Kidney (tissue), 14 donors: ENCODE data around the gene SCNN1B. TPM values are rescaled to one million over a fixed set of nuclear protein-coding genes. Genes with fewer than 3 reads are reported as not detected.

Experiments
- DNase-seq, 5 donors: peaks; one replicate each; pipeline ENCODE4 v3.0.0-alpha.2; 2013 to 2020
- FAIRE-seq: peaks from 2 replicates; lab custom pipeline; 2012; peaks lifted over from hg19 to GRCh38; lab: Jason Lieb, UNC
- H3K27ac ChIP-seq, 2 donors: one replicate each; pipeline ENCODE4 v1.7.0; 2013; ENCODE audit warnings: low read depth in 2 of 2, low read length in 2 of 2, inconsistent platforms in 1 of 2
- H3K27me3 ChIP-seq: one replicate; pipeline ENCODE4 v1.7.1; 2013; ENCODE audit warnings: low read length, inconsistent platforms; ENCODE audit not compliant: control insufficient read depth, insufficient read depth
- H3K36me3 ChIP-seq, 3 donors: one replicate each; pipeline versions ENCODE4 v1.7.0 to v1.7.1; 2013; ENCODE audit warnings: low read length in 3 of 3, control low read depth in 1 of 3, inconsistent platforms in 1 of 3; ENCODE audit not compliant: insufficient read depth in 3 of 3, control insufficient read depth in 2 of 3
- H3K4me1 ChIP-seq, 3 donors: one replicate each; pipeline versions ENCODE4 v1.7.0 to v1.7.1; 2013; ENCODE audit warnings: low read length in 3 of 3, inconsistent platforms in 1 of 3, low read depth in 1 of 3; ENCODE audit not compliant: control insufficient read depth in 2 of 3, insufficient read depth in 2 of 3
- H3K4me3 ChIP-seq, 3 donors: one replicate each; pipeline versions ENCODE4 v1.7.0 to v1.8.1; 2013; ENCODE audit warnings: low read length in 3 of 3, control low read depth in 1 of 3, inconsistent platforms in 1 of 3
- H3K9ac ChIP-seq, 3 donors: one replicate each; pipeline versions ENCODE4 v1.7.0 to v1.7.1; 2013; ENCODE audit warnings: low read length in 3 of 3, control low read depth in 1 of 3, inconsistent platforms in 1 of 3
- H3K9me3 ChIP-seq, 3 donors: one replicate each; pipeline versions ENCODE4 v1.7.0 to v1.7.1; 2013; ENCODE audit warnings: low read length in 3 of 3, control low read depth in 1 of 3, inconsistent platforms in 1 of 3; ENCODE audit not compliant: control insufficient read depth in 2 of 3, insufficient read depth in 1 of 3
- intact Hi-C: fragments of 100-400 bp; cut with DNase I; formaldehyde crosslinking; loops from one replicate; pipeline ENCODE4 v1.11.1; 2022
- polyA plus RNA-seq: library from polyadenylated mRNA; stranded (reverse); fragments of 350-450 nt; fragmentation: Illumina TruSeq; extraction: RNeasy Lipid Tissue Mini Kit (QIAGEN cat#74804); gene quantifications from one replicate; pipeline ENCODE4 v1.2.3, GENCODE V29; 2014; ENCODE audit warnings: low read depth, low replicate concordance; ENCODE audit not compliant: insufficient read depth
- total RNA-seq: library from RNA; stranded (reverse); fragmentation: NEBNext Ultra II Directional; extraction: Animal tissue kit (Norgen Biotek cat#: 25700); gene quantifications from one replicate; pipeline ENCODE4 v1.2.1, GENCODE V29; 2021
- TF ChIP-seq, protein P1 (sequence below): IDR thresholded peaks from 3 replicates; pipeline ENCODE4 v1.5.1; 2012; ENCODE audit warnings: mild to moderate bottlenecking, moderate library complexity, borderline replicate concordance; ENCODE audit not compliant: insufficient read depth; ENCODE audit errors: extremely low read depth
- donor health status: control.
- donor health status: control.
- donor health status: control.
- donor health status: control.
- donor health status: control.
- donor health status: DM: yes; HTN: yes; CAD: no.
- donor health status: Normal renal cell carcinoma (clear cell type).

The SCNN1B gene
- total and polyA plus RNA-seq, 2 donors from 2014 or later: 7.8 to 62.9 TPM

DNA sequence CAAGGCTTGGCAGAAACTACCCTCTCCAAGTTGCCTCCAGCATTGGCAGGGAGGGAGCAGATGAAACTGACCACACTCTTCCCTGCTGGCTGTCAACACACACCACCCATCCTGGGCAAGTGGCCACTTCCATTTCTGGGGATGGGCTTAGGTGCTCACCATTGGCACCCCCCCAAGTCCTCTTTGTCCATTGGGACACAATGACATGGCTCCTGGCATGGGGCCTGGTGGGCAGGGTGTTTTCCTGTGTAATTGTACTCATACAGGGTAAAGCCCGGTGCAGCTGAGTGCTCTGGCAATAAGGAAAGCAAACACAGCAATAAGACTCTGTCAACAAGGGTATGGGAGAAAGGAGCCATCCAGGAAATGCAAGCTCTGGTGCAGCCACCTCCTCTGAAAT is 22.6 kb downstream of the SCNN1B start:
- no peak for FAIRE-seq
- no peaks in the 10 kb centered on the region for H3K27me3 ChIP-seq

DNA sequence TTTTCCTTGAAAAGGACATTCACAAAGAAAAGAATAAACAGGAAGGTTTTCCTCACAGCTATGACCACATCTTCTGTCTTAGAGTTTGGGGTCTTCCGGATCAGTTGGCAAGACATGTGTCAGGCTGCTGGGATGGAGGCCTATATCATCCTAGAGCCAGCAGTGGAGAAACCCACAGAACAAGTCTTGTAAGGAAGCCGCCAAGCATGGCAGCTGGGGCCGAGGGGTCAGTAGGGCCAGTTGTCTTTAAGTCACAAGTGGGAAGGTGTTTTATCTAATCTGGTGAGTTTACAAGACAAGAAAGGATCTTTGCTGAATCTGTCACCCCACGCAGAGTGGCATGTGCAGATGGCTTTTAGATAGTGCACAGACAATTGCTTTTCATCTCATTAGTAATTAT is 25.7 kb downstream of the SCNN1B start:
- no peaks in the 10 kb centered on the region for H3K27me3 ChIP-seq
- H3K9ac ChIP-seq: no peak overlapping the region
- DNase-seq (peak in 1 of 5 donors; percentile 12), FAIRE-seq (no peak)
- H3K36me3 ChIP-seq: no peaks in the 10 kb centered on the region
- TF ChIP-seq, protein P1, sequence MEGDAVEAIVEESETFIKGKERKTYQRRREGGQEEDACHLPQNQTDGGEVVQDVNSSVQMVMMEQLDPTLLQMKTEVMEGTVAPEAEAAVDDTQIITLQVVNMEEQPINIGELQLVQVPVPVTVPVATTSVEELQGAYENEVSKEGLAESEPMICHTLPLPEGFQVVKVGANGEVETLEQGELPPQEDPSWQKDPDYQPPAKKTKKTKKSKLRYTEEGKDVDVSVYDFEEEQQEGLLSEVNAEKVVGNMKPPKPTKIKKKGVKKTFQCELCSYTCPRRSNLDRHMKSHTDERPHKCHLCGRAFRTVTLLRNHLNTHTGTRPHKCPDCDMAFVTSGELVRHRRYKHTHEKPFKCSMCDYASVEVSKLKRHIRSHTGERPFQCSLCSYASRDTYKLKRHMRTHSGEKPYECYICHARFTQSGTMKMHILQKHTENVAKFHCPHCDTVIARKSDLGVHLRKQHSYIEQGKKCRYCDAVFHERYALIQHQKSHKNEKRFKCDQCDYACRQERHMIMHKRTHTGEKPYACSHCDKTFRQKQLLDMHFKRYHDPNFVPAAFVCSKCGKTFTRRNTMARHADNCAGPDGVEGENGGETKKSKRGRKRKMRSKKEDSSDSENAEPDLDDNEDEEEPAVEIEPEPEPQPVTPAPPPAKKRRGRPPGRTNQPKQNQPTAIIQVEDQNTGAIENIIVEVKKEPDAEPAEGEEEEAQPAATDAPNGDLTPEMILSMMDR: no peak
- intact Hi-C loops: no loop called here
- no peaks in the 10 kb centered on the region for H3K9me3 ChIP-seq
- no peaks in the 10 kb centered on the region for H3K4me1 ChIP-seq
- H3K27ac ChIP-seq: no peak overlapping the region
- H3K4me3 ChIP-seq: no peak overlapping the region

More for the DNA sequence above, 22.6 kb downstream of the SCNN1B start:
- intact Hi-C loops: no loop called here
- Histone ChIP-seq H3K9me3 (no peaks in the 10 kb centered on the region), H3K27ac (no peak overlapping the region), H3K36me3 (no peaks in the 10 kb centered on the region), H3K4me3 (no peak overlapping the region), H3K4me1 (no peaks in the 10 kb centered on the region), H3K9ac (no peak overlapping the region)
- TF ChIP-seq, protein P1: no peak
- peak in 1 of 5 donors; percentile 41 for DNase-seq

DNA sequence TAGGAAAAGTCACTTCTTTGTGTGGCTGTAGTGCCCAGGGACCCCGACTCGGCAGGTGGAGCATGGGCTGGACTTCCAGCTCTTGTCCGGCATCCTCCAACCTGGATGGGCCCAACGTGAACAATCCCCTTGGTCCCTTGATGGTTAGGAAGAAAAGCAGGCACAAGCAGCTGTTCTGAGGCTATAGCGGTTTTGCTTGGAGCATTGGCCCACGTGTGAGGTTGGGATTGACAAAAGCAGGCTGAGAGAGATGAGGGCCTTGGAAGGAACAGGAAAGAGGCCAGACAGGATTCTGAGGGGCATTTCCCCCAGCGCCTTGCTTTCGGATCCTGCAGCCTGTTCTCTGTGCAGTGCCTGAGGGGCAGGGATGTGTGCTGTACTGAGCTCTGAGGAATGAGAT is 28.1 kb downstream of the SCNN1B start:
- Histone ChIP-seq H3K4me1 (no peaks in the 10 kb centered on the region), H3K27ac (no peak overlapping the region), H3K36me3 (no peaks in the 10 kb centered on the region), H3K4me3 (no peak overlapping the region), H3K27me3 (no peaks in the 10 kb centered on the region), H3K9ac (no peak overlapping the region), H3K9me3 (no peaks in the 10 kb centered on the region)
- TF ChIP-seq, protein P1: no peak
- intact Hi-C loops: no loop called here
- DNase-seq (peak in 1 of 5 donors; percentile 22), FAIRE-seq (no peak)
